ENCODE measurements around the gene MT1A.
"Not testable (repeated sequence)": the region's sequence is repeated elsewhere in the genome, so short reads cannot be mapped to it uniquely, and the experiment has no call there.

DNA sequence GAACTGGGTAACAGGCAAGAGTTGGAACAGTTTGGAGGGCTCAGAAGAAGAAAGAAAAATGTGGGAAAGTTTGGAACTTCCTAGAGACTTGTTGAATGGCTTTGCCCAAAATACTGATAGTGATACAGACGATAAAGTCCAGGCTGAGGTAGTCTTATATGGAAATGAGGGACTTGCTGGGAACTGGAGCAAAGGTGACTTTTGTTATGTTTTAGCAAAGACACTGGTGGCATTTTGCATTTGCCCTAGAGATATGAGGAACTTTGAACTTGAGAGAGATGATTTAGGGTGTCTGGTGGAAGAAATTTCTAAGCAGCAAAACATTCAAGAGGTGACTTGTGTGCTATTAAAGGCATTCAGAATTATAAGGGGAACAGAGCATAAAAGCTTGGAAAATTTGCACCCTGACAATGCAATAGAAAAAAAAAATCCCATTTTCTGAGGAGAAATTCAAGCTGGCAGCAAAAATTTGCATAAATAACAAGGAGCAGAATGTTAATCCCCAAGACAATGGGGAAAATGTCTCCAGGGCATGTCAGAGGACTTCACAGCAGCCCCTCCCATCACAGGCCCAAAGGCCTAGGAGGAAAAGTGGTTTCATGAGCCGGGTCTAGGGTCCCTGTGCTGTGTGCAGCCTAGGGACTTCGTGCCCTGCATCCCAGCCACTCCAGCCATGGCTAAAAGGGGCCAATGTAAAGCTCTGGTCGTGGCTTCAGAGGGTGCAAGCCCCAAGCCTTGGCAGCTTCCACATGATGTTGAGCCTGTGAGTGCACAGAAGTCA lies 16.6 kb upstream of the MT1A start:
- TF ChIP-seq, protein P1, sequence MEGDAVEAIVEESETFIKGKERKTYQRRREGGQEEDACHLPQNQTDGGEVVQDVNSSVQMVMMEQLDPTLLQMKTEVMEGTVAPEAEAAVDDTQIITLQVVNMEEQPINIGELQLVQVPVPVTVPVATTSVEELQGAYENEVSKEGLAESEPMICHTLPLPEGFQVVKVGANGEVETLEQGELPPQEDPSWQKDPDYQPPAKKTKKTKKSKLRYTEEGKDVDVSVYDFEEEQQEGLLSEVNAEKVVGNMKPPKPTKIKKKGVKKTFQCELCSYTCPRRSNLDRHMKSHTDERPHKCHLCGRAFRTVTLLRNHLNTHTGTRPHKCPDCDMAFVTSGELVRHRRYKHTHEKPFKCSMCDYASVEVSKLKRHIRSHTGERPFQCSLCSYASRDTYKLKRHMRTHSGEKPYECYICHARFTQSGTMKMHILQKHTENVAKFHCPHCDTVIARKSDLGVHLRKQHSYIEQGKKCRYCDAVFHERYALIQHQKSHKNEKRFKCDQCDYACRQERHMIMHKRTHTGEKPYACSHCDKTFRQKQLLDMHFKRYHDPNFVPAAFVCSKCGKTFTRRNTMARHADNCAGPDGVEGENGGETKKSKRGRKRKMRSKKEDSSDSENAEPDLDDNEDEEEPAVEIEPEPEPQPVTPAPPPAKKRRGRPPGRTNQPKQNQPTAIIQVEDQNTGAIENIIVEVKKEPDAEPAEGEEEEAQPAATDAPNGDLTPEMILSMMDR (IDR thresholded peaks at IDR 0.05; ENCODE audit: insufficient read depth, low read depth, low read length): not testable (repeated sequence)
- TF ChIP-seq EZH2 (IDR thresholded peaks at IDR 0.05; ENCODE audit: insufficient read depth, low read length): not testable (repeated sequence)
